RWPE2 (cell line): ENCODE data around the gene TIAL1.

ENCODE experiments used
- ATAC-seq: fragments of 200-7000 bp; cut with Tn5 transposase; 3 replicates; pipeline ENCODE4 v1.9.1; 2021; ENCODE audit warnings: low read depth
- DNase-seq: peaks from one replicate; pipeline ENCODE4 v3.0.0-alpha.2; 2020; ENCODE audit warnings: low spot score
- H3K27ac ChIP-seq: fragments of 450-650 bp; 2 replicates; pipeline ENCODE4 v1.5.1; 2017; ENCODE audit warnings: mild to moderate bottlenecking; ENCODE audit not compliant: poor library complexity, severe bottlenecking
- H3K27me3 ChIP-seq: fragments of 250-450 bp; sonication (Bioruptor Pico); 2 replicates; pipeline ENCODE4 v1.5.1; 2021; ENCODE audit warnings: mild to moderate bottlenecking, moderate library complexity; ENCODE audit not compliant: insufficient read depth, poor library complexity, severe bottlenecking
- H3K36me3 ChIP-seq: fragments of 250-450 bp; sonication (Bioruptor Pico); 2 replicates; pipeline ENCODE4 v1.5.1; 2020; ENCODE audit warnings: low read depth, mild to moderate bottlenecking, moderate library complexity
- H3K4me1 ChIP-seq: fragments of 250-450 bp; sonication (Bioruptor Pico); 2 replicates; pipeline ENCODE4 v1.5.1; 2021; ENCODE audit warnings: mild to moderate bottlenecking, moderate library complexity; ENCODE audit not compliant: insufficient read depth, poor library complexity, severe bottlenecking
- H3K4me3 ChIP-seq: fragments of 250-450 bp; sonication (Bioruptor Pico); 2 replicates; pipeline ENCODE4 v1.5.1; 2021; ENCODE audit warnings: mild to moderate bottlenecking, moderate library complexity; ENCODE audit not compliant: severe bottlenecking
- H3K9me3 ChIP-seq: fragments of 250-450 bp; sonication (Bioruptor Pico); 2 replicates; pipeline ENCODE4 v1.5.1; 2021; ENCODE audit warnings: mild to moderate bottlenecking, moderate library complexity; ENCODE audit not compliant: severe bottlenecking
- CTCF ChIP-seq: fragments of 450-650 bp; IDR thresholded peaks from one replicate; pipeline ENCODE4 v1.5.1; 2017; ENCODE audit warnings: mild to moderate bottlenecking, moderate library complexity; ENCODE audit not compliant: poor library complexity, severe bottlenecking

Gene TIAL1

GRCh38 chr10:119541046-119541445 is 55.7 kb downstream of the TIAL1 start:
- H3K4me3 ChIP-seq = no peak overlapping the region
- H3K4me1 ChIP-seq = peaks cover 10% of the 10 kb centered on the region
- ATAC-seq (no peak), DNase-seq (no peak)
- no peak for TF ChIP-seq CTCF
- no peaks in the 10 kb centered on the region for H3K36me3 ChIP-seq
- no peaks in the 10 kb centered on the region for H3K9me3 ChIP-seq
- H3K27me3 ChIP-seq = no peaks in the 10 kb centered on the region
- H3K27ac ChIP-seq = no peak overlapping the region

GRCh38 chr10:119540038-119540437 is 56.7 kb downstream of the TIAL1 start:
- no peak for DNase-seq
- no peak overlapping the region for H3K4me3 ChIP-seq

GRCh38 chr10:119539359-119539825 is 57.4 kb downstream of the TIAL1 start:
- Histone ChIP-seq H3K27ac (no peak overlapping the region), H3K36me3 (no peaks in the 10 kb centered on the region), H3K9me3 (no peaks in the 10 kb centered on the region), H3K4me1 (peaks cover 10% of the 10 kb centered on the region), H3K4me3 (no peak overlapping the region), H3K27me3 (no peaks in the 10 kb centered on the region)
- no peak for DNase-seq
- ATAC-seq = no peak
- no peak for TF ChIP-seq CTCF

More at GRCh38 chr10:119540038-119540437, 56.7 kb downstream of the TIAL1 start:
- Histone ChIP-seq H3K9me3 (no peaks in the 10 kb centered on the region), H3K27me3 (no peaks in the 10 kb centered on the region), H3K36me3 (no peaks in the 10 kb centered on the region), H3K4me1 (peaks cover 10% of the 10 kb centered on the region), H3K27ac (no peak overlapping the region)
- TF ChIP-seq CTCF = no peak
- no peak for ATAC-seq

GRCh38 chr10:119538632-119539358 is 58.0 kb downstream of the TIAL1 start:
- Histone ChIP-seq H3K27ac (no peak overlapping the region), H3K9me3 (no peaks in the 10 kb centered on the region), H3K4me1 (peaks cover 10% of the 10 kb centered on the region), H3K4me3 (no peak overlapping the region), H3K36me3 (no peaks in the 10 kb centered on the region), H3K27me3 (no peaks in the 10 kb centered on the region)
- no peak for DNase-seq
- no peak for TF ChIP-seq CTCF
- ATAC-seq = no peak
